ENCODE measurements around the gene SEC14L5.
"Not testable (repeated sequence)": the region's sequence is repeated elsewhere in the genome, so short reads cannot be mapped to it uniquely, and the experiment has no call there.

SEC14L5 gene

GRCh38 chr16:4951583-4951982 lies 6.5 kb upstream of the SEC14L5 start:
- DNase-seq (ENCODE audit: low read depth), result not testable (repeated sequence)

- no peak for DNase-seq (ENCODE audit: low read depth)
Measured at GRCh38 chr16:4954714-4955113, 3.4 kb upstream of the SEC14L5 start.

- no peak for DNase-seq (ENCODE audit: low read depth)
Measured at GRCh38 chr16:4957420-4957719, 760 bp upstream of the SEC14L5 start.

- no peak for DNase-seq (ENCODE audit: low read depth)
Measured at GRCh38 chr16:4958510-4959438, 644 bp downstream of the SEC14L5 start.

GRCh38 chr16:4960579-4960978 lies 2.4 kb downstream of the SEC14L5 start:
- DNase-seq (ENCODE audit: low read depth), result no peak

- DNase-seq (ENCODE audit: low read depth), result no peak
Measured at GRCh38 chr16:4962716-4963115, 4.6 kb downstream of the SEC14L5 start.

GRCh38 chr16:4963527-4963926 lies 5.4 kb downstream of the SEC14L5 start:
- DNase-seq (ENCODE audit: low read depth), result not testable (repeated sequence)

- DNase-seq (ENCODE audit: low read depth), result no peak
Measured at GRCh38 chr16:4966736-4967453, 8.8 kb downstream of the SEC14L5 start.

GRCh38 chr16:4968278-4968677 lies 10.1 kb downstream of the SEC14L5 start:
- DNase-seq (ENCODE audit: low read depth), result not testable (repeated sequence)

- DNase-seq (ENCODE audit: low read depth), result no peak
Measured at GRCh38 chr16:4968879-4969483, 10.9 kb downstream of the SEC14L5 start.

GRCh38 chr16:4970010-4970409 lies 11.9 kb downstream of the SEC14L5 start:
- DNase-seq (ENCODE audit: low read depth), result no peak

- DNase-seq (ENCODE audit: low read depth), result no peak
Measured at GRCh38 chr16:4972938-4973587, 14.9 kb downstream of the SEC14L5 start.

- no peak for DNase-seq (ENCODE audit: low read depth)
Measured at GRCh38 chr16:4976079-4976478, 17.9 kb downstream of the SEC14L5 start.

- no peak for DNase-seq (ENCODE audit: low read depth)
Measured at GRCh38 chr16:4976611-4977145, 18.5 kb downstream of the SEC14L5 start.

GRCh38 chr16:4979164-4979563 lies 21.0 kb downstream of the SEC14L5 start:
- no peak for DNase-seq (ENCODE audit: low read depth)

- DNase-seq (ENCODE audit: low read depth), result no peak
Measured at GRCh38 chr16:4979736-4980660, 21.9 kb downstream of the SEC14L5 start.

GRCh38 chr16:4980691-4981090 lies 22.6 kb downstream of the SEC14L5 start:
- no peak for DNase-seq (ENCODE audit: low read depth)

GRCh38 chr16:4981473-4981872 lies 23.3 kb downstream of the SEC14L5 start:
- no peak for DNase-seq (ENCODE audit: low read depth)

GRCh38 chr16:4982056-4982867 lies 24.1 kb downstream of the SEC14L5 start:
- no peak for DNase-seq (ENCODE audit: low read depth)

All from T follicular helper cell (primary cell).